OCI-M1 (cell line): ENCODE measurements around the gene IFRD2.

ENCODE experiments used
- DNase-seq: peaks from one replicate; lab custom pipeline; 2025; lab: John Stamatoyannopoulos, UW

IFRD2 gene, protein sequence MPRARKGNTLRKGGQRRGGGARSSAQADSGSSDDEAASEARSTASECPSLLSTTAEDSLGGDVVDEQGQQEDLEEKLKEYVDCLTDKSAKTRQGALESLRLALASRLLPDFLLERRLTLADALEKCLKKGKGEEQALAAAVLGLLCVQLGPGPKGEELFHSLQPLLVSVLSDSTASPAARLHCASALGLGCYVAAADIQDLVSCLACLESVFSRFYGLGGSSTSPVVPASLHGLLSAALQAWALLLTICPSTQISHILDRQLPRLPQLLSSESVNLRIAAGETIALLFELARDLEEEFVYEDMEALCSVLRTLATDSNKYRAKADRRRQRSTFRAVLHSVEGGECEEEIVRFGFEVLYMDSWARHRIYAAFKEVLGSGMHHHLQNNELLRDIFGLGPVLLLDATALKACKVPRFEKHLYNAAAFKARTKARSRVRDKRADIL

DNA sequence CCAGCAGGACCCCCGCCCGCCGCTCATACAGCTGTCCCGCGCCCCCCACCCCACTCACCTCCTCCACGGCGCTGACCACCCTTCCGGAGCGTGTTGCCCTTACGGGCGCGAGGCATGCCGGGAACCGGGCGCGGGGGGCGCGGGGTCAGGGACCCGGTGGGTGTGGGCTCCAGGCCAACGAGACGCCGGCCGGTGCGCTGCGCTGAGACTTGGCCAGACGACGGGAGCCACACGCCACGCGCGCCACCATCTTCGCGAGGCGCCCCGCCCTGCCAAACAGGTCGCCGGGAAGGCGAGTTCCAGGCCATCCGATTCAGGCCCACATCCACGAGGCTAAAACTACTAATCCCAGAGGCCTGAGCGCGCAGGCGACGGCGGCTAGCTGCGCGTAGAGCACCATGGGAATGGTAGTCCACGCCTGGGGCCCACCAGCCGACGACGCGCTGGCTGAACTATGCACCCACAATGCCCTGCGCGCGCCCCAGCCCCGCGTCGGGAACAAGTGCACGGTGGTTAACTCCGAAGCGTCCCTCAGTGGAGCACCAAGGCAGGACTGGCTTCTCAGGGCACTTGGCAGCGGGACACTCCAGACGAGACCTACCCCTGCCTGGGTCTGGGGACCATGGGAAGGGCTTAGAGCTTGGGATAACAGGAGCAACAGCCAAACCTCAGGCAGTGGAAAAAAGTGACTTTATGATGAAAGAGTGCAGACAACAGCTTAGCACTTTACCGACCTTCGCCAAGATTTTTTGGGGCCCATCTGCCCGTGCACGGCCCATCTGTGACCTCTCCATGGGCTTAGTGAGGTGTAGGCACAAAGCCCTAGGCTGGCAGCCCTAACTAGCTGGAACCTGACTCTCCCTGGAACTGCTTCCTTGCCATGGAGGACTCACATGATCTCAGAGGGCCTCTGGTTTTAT, at the start of gene IFRD2:
IFRD2 (minus strand) TSS at position 271 of the 920 bp plus-strand sequence; CDS start at position 116, 155 bp downstream.
- DNase-seq = peak; percentile 95

DNA sequence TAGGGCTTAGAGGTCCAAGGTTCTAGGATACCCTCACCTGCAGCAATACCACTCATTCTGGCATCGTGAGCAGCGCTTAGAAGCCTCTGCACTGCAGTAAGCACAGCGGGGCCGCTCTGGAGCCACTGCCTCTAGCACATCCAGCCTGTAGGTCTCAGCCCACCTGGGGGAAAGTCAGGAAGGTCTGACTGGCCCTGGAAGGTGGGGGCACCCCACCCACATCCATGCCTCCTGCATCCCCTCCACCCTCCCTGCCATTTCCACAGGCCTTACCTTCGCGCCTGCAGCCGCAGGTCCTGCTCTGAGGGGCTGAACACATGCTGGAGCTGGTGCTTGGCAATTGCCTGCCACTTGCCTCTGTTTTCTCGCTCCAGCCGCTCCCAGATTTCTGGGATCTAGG, 49.3 kb upstream of the IFRD2 start:
- DNase-seq = no peak

DNA sequence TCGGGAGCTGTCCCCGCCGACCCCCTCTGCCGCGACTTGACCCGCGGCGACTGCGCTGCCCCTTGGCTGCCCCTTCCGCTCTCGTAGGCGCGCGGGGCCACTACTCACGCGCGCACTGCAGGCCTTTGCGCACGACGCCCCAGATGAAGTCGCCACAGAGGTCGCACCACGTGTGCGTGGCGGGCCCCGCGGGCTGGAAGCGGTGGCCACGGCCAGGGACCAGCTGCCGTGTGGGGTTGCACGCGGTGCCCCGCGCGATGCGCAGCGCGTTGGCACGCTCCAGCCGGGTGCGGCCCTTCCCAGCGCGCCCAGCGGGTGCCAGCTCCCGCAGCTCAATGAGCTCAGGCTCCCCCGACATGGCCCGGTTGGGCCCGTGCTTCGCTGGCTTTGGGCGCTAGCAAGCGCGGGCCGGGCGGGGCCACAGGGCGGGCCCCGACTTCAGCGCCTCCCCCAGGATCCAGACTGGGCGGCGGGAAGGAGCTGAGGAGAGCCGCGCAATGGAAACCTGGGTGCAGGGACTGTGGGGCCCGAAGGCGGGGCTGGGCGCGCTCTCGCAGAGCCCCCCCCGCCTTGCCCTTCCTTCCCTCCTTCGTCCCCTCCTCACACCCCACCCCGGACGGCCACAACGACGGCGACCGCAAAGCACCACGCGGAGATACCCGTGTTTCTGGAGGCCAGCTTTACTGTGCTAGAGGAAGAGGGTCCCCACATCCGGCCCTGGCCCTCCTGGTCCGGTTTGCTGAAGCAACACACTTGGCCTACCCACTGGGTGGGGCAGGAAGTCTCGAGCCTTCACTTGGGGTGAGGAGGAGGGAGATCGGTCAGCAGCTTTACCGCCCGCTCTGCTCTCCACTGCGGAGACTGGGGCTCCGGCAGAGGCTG, 48.5 kb upstream of the IFRD2 start, which contains the start of gene RASSF1:
RASSF1 (minus strand) TSS at position 389 of the 882 bp plus-strand sequence; CDS start at position 358, 31 bp downstream.
- DNase-seq = peak; percentile 82

DNA sequence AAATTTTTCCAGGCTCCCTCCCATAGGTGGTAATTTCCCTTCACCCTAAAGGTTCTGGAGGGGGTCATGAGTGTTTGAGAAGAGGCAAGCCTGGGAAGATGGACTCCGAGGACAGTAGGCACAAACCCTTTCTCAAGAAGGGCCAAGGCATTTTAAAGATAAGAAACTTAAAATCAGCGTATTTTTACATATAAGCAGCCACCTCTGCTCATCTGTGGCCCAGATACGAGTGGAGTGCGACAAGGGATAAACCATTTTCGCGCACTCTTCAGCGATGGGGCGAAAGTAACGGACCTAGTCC, 47.9 kb upstream of the IFRD2 start:
- DNase-seq = peak; percentile 51

DNA sequence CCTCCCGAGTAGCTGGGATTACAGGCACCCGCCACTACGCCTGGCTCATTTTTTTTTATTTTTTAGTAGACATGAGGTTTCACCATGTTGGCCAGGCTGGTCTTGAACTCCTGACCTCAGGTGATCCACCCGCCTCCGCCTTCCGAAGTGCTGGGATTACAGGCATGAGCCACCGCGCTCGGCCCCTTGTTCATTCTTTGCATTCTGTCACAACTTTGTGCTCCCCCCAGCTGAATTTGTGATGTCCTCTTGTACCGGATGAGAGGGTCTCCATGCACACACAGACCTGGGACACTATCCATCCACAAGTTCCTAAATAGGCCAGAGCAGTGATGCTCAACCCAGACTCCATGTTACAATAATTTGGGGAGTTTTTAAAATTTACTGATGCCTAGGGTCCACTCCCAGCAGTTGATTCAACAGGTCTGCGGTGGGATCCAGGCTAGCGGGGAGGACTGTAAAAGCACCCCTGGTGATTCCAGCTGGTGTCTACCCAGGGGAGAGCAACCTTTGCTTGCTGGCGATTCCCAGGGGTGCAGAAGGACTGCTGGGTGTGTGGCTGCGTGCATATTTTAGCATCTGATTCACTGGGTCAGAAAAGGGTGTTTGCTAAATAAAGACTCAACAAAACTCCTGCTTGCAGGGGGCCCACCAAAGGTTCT, 47.4 kb upstream of the IFRD2 start:
- DNase-seq = peak; percentile 46

DNA sequence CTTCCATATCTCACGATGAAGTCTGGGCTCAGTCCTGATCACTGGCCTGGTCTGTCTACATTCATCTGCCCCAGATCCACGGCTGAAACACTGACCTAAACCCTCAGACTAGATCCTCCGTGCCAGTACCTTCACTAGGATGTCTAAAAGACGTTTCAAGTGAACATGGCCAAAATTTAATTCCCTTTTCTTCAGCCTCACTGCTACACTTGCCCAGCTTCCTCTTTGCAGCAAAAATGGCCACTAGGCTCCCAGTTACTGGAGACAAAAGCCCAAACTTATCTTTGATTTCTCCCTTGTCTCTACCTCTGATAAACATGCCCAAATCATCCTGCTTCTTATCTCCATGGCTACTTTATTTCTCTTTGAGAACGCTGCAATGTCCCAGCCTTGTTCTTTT, 46.7 kb upstream of the IFRD2 start:
- peak; percentile 68 for DNase-seq

DNA sequence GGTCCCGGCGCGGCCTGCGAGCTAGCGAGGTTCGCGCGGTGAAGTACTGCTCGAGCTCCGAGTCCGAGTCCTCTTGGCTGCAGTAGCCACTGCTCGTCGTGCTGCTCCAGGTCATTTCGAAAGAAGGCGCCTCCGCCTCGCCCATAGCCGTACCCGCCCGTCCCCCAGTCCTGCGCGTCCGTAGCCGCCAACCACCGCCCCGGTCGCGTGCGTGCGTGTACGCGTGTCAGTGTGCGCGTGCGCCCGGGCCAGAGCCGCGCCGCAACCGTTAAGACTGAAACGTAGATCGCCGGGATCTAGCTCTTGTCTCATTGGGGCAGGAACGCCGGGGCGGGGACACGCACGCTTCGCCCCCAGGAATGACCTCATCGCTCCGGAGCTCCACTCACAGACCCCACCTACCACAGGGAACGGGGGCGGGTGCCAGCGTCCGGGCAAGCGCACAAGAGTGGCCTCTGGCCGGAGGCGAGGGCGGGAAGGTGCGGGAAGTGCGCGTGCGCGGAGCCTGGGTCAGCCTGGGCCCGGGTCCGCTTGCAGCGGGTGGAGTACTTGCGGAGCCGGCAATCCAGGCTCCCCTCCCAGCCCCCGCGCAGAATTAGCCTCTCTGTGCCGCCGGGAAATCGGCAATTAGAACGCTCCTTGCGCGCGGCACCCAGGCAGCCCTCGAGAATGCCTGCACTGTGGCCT, 45.1 kb upstream of the IFRD2 start:
- peak; percentile 97 for DNase-seq

DNA sequence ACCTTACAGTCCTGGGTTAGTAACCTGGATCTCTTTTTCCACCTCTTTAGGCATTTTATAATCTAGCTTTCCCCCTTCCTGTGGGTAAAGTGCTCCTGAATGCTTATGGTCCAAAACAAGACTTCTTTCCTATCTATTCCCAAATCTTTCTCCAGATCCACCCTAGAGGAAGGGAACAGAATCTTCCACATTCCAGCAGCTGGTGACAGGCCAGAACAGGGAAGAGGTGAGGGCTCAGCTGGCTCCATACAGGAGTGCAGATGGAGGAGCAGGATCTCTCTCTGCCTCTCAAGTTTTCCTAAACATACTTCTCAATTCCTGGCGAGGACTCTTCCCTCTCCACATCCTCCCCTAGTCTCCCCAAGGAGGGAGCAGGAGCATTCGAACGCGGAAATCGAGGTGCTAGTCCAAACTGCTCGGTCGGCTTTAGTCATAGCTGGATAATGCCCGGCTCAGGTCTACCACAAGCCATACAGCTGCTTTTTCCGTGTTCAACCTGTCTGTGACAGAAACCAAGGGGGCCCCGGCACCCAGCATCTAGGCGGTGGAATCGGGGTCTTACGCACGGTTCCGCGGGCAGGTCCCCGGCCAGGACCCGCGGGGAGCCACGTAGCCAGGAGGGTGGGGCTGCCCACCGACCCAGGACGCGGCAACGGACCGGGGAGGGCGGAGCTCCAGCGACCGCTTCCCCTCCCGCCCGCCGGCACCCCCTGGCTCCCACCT, 44.4 kb upstream of the IFRD2 start:
- DNase-seq = peak; percentile 45

DNA sequence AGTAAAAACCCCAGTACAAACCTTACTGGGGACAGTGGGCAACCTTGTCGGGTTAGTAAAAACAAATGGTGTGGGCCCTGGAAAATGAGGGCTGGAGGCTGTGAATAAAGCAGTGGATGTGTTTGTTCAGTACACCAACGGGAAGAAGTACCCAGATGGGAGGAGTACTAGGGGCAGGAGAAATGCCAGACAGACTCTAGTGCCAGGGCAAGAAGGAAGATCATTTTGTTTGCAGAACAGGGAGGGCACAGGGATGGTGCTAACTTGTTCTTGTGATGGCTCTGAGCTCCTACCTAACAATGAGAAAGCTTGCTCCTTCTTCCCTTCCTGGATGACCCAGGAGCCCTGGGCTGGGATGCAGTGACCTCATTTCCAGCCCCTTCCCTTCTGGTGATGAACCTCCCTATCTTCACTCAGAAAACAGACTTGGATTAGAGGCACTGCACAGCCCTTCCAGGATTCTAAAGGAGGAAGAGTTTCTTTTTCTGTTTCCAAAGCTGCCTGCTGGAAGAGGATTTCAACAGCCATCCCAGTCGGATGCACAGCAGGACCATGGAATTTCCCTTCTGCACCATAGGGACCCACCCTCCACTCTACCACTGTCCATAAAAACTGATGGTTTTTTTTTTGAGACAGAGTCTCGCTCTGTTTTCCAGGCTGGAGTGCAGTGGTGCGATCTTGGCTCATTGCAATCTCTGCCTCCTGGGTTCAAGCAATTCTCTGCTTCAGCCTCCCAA, 42.3 kb upstream of the IFRD2 start:
- no peak for DNase-seq

DNA sequence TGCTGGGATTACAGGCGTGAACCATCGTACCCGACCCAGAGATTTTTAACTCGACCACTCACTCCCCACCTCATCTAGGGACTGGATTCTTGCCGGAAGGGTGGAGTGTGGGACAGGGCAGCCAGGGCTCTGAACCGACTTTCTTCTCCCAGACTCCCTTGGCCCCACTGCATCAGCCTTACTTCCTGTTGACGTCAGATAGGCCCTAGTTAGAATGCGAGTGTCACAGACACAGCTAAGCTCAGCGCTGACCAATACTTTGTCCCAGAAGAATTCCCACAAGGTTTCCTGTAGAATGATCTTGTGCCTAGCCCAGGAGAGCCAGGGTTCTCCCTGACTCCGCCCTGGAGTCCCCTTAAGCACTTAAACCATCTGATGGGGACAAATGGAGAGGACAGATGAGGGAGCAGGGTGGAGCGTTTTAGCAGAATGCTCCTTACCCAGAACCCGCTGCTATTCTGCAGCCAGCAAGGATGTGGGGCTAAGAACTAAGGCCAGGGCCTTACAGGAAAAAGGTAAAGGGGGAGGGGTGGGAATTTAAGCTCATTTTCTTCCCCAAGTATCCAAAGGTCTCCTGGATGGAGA, 41.6 kb upstream of the IFRD2 start:
- DNase-seq = no peak

DNA sequence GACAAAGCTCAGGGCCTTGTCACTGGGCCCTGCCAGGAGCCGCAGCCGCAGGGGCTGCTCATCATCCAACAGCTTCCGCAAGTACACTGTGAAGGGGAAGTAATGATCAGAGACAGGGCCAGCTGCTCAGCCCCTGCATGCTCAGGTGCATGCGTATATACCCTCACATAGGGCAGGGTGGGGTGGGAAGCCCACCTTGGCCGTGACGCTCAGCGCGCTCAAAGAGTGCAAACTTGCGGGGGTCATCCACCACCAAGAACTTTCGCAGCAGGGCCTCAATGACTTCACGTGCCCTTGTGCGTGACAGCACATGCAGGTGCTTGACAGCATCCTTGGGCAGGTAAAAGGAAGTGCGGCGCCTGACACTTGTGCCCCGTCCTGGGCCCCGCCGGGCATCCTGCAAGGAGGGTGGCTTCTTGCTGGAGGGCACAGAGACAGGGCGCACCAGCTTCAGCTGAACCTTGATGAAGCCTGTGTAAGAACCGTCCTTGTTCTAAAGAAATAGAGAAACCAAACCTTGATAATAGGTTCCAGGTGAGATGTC, 39.2 kb upstream of the IFRD2 start:
- DNase-seq = no peak

DNA sequence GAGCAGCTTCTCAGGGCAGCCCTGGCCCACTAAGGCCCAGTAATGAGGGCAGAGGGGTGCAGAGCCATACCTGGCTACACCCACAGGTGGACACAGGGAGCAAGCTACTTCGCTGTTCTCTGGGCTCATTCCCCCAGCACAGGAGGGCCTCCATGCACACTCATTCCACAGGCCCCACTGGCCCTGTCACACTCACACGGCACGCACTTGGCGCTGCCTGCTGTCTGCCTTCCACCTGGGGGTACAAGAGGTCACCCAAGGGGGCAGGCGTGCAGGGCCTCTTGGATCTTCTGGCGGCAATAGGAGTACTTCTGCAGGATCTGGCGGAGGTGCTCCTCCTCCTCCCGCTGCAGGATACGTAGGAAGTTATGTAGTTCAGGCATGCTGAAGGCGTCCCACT, 38.1 kb upstream of the IFRD2 start:
- DNase-seq = no peak

DNA sequence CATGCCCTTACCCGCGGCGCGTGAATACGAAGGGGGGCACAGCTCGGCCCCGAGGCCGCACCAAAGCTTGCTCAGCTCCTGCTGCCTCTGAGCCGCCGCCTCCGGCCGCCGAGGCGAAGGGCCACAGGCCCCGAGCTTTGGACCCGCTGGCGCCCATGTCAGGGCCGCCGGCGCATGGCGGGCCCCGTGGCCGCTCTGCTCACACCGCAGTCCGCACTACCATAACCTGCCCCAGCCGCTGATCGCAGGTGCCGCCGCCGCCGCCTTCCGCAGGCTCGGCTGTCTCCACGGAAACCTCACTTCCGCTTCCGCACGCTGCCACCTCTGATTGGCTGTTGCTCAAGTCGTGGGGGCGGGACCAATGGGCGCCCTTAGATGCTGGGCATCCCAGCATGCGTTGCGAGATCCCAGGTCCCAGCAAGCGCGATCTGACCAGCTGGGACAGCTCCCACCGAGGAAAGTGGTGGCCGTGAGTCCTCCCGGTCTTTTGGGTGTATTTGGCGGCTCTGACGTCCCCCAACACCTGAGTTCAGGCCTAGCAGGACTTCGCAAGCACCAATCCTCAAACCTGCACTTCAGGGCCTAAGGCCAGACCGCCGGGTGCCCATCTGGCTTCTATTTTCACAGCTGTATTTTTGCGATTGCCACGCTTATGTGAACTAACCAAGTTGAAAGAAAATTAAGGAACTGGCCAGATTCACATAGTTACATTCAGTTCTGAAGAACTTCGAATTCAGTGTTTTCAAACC, 35.9 kb upstream of the IFRD2 start, which contains the start of gene TUSC2:
TUSC2 (minus strand) TSS at position 281 of the 749 bp plus-strand sequence; CDS start at position 157, 124 bp downstream.
- peak; percentile 96 for DNase-seq

DNA sequence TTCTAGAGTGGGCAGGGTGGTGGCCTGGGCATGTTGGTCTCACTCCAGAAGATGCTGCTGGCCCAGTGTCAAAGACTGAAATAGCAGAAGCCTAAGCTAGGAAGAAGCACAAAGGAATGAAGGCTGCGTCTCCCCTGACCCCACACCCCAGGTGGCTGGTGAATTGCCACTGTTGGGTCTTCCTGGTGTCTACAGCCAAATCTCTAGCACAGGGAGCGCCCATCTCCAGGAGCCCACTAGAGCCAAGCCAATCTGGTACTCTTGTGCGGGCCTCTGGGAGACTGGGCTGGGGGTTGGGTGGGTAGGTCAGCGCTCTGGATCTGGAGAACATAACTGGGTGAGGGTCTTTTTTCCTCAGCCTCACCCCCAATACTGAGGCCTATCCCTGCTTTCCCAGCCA, 34.9 kb upstream of the IFRD2 start:
- DNase-seq = no peak

DNA sequence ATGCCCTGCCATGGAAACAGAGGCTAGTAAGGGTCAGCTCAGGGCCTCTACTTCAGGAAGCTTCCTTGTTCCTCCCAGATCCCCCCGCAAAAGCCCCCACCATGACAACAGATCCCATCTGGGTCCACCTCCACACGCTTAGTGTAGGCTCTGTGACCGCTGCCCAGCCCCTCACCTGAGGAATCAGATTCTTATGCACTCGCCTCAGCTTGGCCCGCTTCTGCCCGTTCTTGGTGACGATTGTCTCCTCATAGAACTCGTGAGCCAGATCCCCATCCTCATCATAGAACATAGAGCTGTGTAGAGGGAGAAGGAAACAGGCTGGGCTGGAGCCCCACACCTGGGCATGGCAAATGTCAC, 33.9 kb upstream of the IFRD2 start:
- DNase-seq = no peak

DNA sequence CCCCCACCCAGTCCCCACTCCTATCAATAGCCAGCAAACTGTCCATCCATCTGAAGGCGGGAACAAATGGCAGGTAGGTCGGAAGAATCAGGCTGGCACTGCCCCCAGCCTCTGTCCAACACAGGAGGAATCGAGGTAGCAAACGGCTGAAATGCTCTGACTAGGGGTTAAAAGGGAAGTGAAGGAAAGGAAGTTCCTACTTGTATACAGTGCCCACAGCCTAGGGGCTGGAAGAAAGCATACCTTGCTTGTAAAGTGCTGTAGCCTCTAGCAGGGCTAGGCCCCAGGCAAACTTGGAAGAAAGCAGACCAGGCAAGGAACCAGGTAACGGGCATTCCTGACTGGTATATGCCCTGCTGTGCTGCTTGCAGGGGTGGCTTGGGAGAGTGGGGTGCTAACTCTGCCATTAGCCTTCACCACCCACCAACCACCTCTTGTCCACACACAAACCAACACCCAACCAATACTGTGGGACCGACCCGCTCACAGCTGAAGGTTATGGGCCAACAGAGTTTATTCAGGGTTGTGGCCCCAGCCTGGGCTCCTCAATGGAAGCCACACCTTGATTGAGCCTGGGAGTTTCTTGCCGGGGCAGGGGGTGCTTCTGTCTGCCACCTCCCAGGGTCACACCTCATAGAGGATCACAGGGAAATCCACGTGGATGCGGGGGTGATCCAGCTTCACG, 33.4 kb upstream of the IFRD2 start:
- DNase-seq = no peak

DNA sequence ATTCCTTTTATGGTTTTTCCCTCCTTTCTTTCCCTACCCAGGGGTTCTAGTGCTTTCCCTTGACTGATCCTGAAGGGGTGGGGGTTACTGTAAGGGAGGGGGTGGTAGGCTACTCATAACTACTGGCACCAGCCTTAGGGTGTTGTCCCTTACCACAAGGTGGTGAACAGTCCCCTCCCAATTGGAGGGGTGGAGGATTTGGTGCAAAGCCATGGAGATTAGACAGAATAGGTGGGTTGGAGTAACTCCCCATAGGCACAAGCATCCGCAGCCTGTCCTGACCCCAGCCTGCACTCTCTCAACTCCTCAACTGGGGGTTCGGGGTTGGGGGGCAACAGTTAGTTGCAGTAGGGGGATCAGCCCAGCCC, 32.9 kb upstream of the IFRD2 start:
- no peak for DNase-seq
